Epithelial cell of esophagus (primary cell): ENCODE results near the gene CREM.
"Not testable (repeated sequence)": the region's sequence is repeated elsewhere in the genome, so short reads cannot be mapped to it uniquely, and the experiment has no call there.

Experiments
- DNase-seq: peaks from one replicate; pipeline ENCODE4 v3.0.0; 2010; ENCODE audit warnings: low read depth
- H3K4me3 ChIP-seq: 2 replicates; pipeline ENCODE4 v1.5.1; 2011; ENCODE audit warnings: mild to moderate bottlenecking, low read length, control low read depth
- TF ChIP-seq, protein P1 (sequence below): IDR thresholded peaks from 2 replicates; pipeline ENCODE4 v1.5.1; 2011; ENCODE audit warnings: low read depth, mild to moderate bottlenecking, low read length, control low read depth, inconsistent platforms; ENCODE audit not compliant: insufficient read depth; ENCODE audit errors: missing control alignments

CREM gene

DNA sequence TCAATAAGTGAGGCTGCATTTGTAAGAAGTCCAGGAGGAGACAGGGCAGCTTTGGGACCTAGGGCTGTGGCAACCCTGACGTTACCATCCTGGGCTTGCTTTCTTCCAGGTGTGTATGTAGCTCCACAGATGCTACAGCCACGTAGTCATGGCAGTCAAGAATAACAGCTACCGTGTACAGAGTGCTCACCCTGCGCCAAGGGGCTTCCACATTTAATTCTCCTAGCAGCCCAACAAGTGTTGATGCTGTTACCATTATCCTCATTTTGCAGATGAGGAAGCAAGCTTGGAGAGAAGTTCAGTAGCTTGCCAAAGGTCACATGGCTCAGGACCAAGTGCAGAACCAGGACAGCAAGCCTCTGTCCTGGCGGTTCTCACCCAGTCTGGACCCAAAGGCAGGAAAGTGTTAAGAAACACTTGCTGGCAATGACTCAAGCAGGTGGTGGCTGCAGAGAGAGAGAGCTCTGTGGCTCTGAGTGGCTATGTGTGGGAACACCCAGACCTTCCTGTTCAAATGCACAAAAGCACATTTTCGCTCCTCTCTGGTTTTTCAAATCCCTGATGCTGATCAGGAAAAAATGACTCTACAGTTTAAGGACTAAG lies 89.8 kb downstream of the CREM start:
- no peak overlapping the region for H3K4me3 ChIP-seq
- TF ChIP-seq, protein P1, sequence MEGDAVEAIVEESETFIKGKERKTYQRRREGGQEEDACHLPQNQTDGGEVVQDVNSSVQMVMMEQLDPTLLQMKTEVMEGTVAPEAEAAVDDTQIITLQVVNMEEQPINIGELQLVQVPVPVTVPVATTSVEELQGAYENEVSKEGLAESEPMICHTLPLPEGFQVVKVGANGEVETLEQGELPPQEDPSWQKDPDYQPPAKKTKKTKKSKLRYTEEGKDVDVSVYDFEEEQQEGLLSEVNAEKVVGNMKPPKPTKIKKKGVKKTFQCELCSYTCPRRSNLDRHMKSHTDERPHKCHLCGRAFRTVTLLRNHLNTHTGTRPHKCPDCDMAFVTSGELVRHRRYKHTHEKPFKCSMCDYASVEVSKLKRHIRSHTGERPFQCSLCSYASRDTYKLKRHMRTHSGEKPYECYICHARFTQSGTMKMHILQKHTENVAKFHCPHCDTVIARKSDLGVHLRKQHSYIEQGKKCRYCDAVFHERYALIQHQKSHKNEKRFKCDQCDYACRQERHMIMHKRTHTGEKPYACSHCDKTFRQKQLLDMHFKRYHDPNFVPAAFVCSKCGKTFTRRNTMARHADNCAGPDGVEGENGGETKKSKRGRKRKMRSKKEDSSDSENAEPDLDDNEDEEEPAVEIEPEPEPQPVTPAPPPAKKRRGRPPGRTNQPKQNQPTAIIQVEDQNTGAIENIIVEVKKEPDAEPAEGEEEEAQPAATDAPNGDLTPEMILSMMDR = no peak
- DNase-seq = peak; percentile 55

DNA sequence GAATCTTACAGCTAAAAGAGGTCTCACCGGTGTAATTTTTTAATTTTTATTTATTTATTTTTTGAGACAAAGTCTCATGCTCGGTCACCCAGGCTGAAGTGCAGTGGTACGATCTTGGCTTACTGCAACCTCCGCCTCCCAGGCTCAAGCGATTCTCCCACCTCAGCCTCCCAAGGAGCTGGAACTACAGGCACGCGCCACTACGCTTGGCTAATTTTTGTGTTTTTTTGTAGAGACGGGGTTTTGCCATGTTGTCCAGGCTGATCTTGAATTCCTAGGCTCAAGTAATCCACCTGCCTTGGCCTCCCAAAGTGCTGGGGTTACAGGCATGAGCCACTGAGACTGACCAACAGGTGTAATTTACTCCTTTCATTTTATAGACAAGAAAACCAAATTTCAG lies 90.3 kb downstream of the CREM start:
- DNase-seq, H3K4me3 ChIP-seq: not testable (repeated sequence)

DNA sequence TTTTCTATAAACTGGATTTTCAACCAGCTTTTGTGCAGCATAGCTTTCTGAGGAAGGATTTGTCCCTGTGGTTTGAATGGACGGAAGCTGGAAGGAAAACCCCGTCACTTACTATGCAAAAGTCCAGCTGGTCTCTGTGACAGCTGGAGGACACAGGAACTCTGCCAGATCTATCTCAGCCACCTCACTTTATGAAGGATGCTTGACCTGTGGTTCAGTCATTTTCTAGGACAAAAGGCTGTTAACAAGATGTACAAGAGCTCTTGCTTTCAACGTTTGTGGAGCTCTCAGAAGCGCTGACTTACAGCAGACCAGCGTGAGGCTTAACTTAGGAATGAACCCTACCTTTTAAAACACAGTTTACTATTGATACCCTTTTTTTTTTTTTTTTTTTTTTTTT lies 90.8 kb downstream of the CREM start:
- H3K4me3 ChIP-seq = no peak overlapping the region
- TF ChIP-seq, protein P1 = no peak
- no peak for DNase-seq

DNA sequence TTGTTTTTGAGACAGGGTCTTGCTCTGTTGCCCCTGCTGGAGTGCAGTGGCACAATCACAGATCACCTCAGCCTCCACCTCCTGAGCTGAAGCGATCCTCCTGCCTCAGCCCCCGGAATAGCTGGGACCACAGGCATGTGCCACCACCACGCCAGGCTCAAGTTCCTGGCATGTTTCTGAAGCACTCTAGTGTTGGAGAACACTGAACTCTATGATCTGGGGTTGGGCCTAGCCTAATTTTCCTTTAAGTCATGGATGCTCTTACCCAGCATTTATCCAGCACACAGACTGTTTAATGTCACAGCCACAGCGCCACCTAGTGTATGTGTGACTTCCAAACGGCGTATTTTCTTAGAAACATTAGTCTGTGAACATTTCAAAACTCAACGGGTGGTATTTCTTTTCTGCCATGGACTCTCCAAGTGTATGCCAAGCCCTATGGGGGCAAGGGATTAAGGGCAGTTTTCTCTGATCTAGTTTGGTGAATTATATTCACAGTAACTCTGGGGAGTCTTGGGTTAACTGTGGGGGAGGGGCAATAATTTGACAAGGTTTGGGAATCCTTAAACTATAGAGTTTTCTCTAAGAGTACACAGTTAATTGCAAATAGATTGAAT lies 91.8 kb downstream of the CREM start:
- DNase-seq = peak; percentile 85
- TF ChIP-seq, protein P1 = peak; percentile 78
- H3K4me3 ChIP-seq = no peak overlapping the region

DNA sequence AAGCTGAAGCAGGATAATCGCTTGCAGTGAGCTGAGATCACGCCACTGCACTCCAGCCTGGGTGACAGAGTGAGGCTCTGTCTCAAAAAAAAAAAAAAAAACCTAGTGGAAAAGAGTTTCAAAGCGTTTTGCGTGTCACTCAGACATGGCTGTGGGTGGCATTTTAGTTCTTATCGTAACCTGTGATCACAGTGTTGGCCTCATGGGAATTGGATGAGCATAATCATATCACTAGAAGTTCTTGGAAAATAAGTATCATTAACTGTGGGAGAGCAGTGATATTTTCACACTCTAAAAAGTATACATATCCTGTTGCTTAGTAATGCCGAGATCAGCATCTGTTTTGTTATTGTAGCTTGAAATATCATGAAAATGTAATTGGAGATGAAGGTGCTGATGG lies 92.6 kb downstream of the CREM start:
- H3K4me3 ChIP-seq = no peak overlapping the region
- TF ChIP-seq, protein P1 = no peak
- DNase-seq = no peak

DNA sequence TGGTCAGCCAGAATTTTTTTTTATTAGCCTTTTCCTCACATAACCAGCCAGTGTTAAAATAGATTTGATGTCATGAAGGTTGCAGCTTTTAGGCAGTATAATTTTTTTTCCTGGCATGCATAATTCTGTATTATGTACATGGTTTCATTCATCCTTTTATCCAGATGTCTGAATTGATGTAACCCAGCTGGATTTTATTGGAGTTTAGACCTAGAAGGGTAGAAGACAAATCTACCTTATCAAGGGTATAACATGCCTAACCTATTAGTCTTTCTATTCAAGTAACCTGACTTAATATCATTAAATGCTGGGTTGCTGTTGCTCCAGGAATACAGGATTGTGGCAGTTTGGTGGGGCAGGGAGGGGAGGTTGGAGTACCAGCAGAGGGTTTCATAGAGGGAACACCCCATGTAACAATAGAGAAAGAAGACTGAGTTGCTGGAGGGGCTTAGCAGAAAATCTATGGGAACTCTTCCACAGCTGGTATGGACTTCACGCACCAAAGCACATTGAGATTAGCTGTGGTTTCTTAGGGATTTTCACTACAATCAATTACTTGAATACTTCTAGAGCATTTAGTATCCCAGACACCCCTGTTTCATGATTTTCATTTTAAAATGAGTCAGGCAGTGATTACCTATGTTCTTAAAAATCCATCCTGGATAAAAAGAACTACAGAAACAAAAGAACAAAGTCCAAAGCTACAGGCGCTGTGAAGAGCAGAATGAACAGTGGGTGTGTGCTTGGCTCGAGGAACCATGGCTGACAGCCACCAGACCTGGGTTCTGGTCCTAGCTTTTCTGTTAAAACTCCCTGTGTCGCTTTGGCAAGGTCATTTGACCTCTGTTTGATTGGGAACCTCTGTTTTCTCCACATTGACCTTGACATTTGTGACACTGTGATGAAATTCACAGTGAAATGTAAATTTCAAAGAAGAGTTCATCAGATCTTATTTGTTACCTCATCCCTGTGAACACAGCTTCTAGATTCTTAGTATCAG lies 93.5 kb downstream of the CREM start:
- TF ChIP-seq, protein P1 = no peak
- no peak for DNase-seq
- no peak overlapping the region for H3K4me3 ChIP-seq

DNA sequence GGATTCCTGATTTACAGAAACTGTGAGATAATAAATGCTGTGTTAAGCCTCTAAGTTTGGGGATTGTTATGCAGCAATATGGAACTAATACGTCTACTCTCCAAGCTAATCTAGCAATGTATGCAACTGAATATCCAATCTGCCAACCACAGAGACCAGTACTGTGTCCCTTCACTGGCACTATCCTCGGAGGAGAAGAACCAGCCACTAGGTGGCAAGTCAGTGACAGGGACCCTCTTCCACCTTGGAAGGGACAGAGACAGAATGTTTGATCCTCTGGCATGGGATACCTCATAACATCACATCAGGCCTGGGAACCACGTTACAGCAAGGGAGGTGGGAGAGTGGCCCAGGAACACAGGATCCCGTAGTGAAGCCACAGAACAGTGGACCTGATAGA lies 96.4 kb downstream of the CREM start:
- TF ChIP-seq, protein P1 = peak; percentile 5
- no peak overlapping the region for H3K4me3 ChIP-seq
- DNase-seq = no peak
